HepG2 (cell line): ENCODE data around the gene BABAM2.

ENCODE experiments used
- CHCHD3 ChIP-seq: sonication (generic); formaldehyde crosslinking; IDR thresholded peaks from 2 replicates; pipeline ENCODE4 v1.8.0; 2022; ENCODE audit warnings: mild to moderate bottlenecking, missing genetic modification reagents, moderate library complexity
- EZH2 ChIP-seq: conservative IDR thresholded peaks from 2 replicates; pipeline ENCODE4 v1.6.1; 2012; ENCODE audit warnings: mild to moderate bottlenecking, low read depth, low read length, moderate library complexity
- RAD21 ChIP-seq: fragments of 450-650 bp; formaldehyde crosslinking; IDR thresholded peaks from 2 replicates; pipeline ENCODE4 v1.5.0; 2020; ENCODE audit warnings: mild to moderate bottlenecking
- TF ChIP-seq, protein P1 (sequence below): sonication (generic); formaldehyde crosslinking; IDR thresholded peaks from 2 replicates; pipeline ENCODE4 v1.4.0; 2020; ENCODE audit warnings: mild to moderate bottlenecking, missing genetic modification reagents
- TF ChIP-seq, protein P2 (sequence below): sonication (generic); formaldehyde crosslinking; IDR thresholded peaks from 2 replicates; pipeline ENCODE4 v1.4.0; 2020; ENCODE audit warnings: missing genetic modification reagents

DNA sequence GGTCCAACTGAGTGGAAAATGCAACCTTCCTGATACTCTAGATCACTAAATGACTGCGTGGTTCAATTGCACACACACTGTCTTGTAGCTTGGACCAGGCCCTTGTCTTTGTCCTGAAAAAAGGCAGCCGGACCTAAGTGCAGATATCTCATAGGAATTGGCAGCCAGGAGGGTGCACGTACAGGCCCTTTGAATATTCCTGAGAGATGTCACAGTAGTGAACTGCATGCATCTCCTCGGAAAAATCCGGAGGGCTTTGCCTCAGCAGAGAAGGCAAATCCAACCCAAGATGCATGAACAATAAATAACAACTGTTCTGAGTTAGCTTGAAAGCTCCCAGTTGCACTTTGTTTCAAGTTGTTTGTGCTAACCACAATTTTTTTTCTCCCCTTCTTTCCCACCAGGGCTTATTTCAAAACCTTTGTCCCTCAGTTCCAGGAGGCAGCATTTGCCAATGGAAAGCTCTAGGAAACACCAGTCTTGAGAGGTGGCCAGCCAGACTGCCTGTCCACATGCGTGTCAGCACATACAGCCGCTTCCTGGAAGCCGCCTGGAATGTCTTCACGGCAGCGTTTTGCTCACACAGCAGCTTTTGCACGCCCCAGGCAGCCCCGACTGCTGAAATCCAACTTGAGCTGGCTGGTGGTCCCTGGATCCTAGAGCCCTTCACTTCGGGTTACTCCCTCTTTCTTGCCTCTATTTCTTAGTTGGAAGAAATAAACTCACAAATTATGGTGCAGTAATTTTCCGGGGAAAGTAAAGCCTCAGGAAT lies 447.7 kb downstream of the BABAM2 start:
- TF ChIP-seq CHCHD3 (CRISPR knock-in tag) (no peak), EZH2 (no peak), RAD21 (no peak)
- TF ChIP-seq, protein P1, sequence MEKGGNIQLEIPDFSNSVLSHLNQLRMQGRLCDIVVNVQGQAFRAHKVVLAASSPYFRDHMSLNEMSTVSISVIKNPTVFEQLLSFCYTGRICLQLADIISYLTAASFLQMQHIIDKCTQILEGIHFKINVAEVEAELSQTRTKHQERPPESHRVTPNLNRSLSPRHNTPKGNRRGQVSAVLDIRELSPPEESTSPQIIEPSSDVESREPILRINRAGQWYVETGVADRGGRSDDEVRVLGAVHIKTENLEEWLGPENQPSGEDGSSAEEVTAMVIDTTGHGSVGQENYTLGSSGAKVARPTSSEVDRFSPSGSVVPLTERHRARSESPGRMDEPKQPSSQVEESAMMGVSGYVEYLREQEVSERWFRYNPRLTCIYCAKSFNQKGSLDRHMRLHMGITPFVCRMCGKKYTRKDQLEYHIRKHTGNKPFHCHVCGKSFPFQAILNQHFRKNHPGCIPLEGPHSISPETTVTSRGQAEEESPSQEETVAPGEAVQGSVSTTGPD (CRISPR knock-in tag), result no peak
- TF ChIP-seq, protein P2, sequence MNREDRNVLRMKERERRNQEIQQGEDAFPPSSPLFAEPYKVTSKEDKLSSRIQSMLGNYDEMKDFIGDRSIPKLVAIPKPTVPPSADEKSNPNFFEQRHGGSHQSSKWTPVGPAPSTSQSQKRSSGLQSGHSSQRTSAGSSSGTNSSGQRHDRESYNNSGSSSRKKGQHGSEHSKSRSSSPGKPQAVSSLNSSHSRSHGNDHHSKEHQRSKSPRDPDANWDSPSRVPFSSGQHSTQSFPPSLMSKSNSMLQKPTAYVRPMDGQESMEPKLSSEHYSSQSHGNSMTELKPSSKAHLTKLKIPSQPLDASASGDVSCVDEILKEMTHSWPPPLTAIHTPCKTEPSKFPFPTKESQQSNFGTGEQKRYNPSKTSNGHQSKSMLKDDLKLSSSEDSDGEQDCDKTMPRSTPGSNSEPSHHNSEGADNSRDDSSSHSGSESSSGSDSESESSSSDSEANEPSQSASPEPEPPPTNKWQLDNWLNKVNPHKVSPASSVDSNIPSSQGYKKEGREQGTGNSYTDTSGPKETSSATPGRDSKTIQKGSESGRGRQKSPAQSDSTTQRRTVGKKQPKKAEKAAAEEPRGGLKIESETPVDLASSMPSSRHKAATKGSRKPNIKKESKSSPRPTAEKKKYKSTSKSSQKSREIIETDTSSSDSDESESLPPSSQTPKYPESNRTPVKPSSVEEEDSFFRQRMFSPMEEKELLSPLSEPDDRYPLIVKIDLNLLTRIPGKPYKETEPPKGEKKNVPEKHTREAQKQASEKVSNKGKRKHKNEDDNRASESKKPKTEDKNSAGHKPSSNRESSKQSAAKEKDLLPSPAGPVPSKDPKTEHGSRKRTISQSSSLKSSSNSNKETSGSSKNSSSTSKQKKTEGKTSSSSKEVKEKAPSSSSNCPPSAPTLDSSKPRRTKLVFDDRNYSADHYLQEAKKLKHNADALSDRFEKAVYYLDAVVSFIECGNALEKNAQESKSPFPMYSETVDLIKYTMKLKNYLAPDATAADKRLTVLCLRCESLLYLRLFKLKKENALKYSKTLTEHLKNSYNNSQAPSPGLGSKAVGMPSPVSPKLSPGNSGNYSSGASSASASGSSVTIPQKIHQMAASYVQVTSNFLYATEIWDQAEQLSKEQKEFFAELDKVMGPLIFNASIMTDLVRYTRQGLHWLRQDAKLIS (CRISPR knock-in tag), result no peak
